ENCODE results near the gene GTF3A.

Gene GTF3A

DNA sequence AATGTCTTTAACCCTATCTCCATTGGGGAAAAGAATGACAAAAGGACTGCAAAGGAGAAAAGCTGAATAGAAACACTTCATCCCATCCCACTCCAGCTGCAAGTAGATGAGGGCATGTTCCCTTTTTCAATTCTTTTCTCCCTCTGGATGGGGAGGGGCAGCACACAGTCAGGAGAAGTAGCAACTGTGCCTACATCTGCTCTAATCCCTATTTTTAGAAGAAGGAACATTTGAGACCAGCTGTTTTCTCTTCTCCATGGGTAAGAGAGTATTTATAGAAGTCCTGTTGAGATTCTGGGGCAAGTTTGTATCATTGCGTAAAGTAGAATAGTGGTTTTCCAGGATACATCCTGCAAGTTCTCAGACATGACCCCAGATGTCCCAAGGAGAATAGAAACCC is 9.3 kb upstream of the GTF3A start:
- no peaks in the 10 kb centered on the region for H3K36me3 ChIP-seq (ENCODE audit: insufficient read depth, low read length)
- H2AFZ ChIP-seq (ENCODE audit: low read depth, low read length): no peak overlapping the region
- H3K27me3 ChIP-seq (ENCODE audit: insufficient read depth, low read length): peaks cover 20% of the 10 kb centered on the region
- H3K4me1 ChIP-seq (ENCODE audit: insufficient read depth, low read length): no peaks in the 10 kb centered on the region
- H3K4me3 ChIP-seq (ENCODE audit: low read length): no peak overlapping the region
- H3K9me3 ChIP-seq (ENCODE audit: low read length): no peaks in the 10 kb centered on the region

GRCh38 chr13:27419328-27419727 is 5.1 kb upstream of the GTF3A start:
- Histone ChIP-seq H3K4me1 (ENCODE audit: insufficient read depth, low read length) (peaks cover 4% of the 10 kb centered on the region), H3K27me3 (ENCODE audit: insufficient read depth, low read length) (peaks cover 25% of the 10 kb centered on the region), H2AFZ (ENCODE audit: low read depth, low read length) (no peak overlapping the region), H3K9me3 (ENCODE audit: low read length) (no peaks in the 10 kb centered on the region), H3K4me3 (ENCODE audit: low read length) (no peak overlapping the region), H3K36me3 (ENCODE audit: insufficient read depth, low read length) (no peaks in the 10 kb centered on the region)

GRCh38 chr13:27421101-27421871 is 3.1 kb upstream of the GTF3A start:
- no peak overlapping the region for H3K4me3 ChIP-seq (ENCODE audit: low read length)
- H3K27me3 ChIP-seq (ENCODE audit: insufficient read depth, low read length): peaks cover 13% of the 10 kb centered on the region
- no peaks in the 10 kb centered on the region for H3K9me3 ChIP-seq (ENCODE audit: low read length)
- H2AFZ ChIP-seq (ENCODE audit: low read depth, low read length): no peak overlapping the region
- H3K36me3 ChIP-seq (ENCODE audit: insufficient read depth, low read length): no peaks in the 10 kb centered on the region
- peaks cover 19% of the 10 kb centered on the region for H3K4me1 ChIP-seq (ENCODE audit: insufficient read depth, low read length)

- no peaks in the 10 kb centered on the region for H3K9me3 ChIP-seq (ENCODE audit: low read length)
- no peak overlapping the region for H2AFZ ChIP-seq (ENCODE audit: low read depth, low read length)
- no peak overlapping the region for H3K4me3 ChIP-seq (ENCODE audit: low read length)
- peaks cover 11% of the 10 kb centered on the region for H3K36me3 ChIP-seq (ENCODE audit: insufficient read depth, low read length)
- H3K27me3 ChIP-seq (ENCODE audit: insufficient read depth, low read length): peaks cover 8% of the 10 kb centered on the region
- H3K4me1 ChIP-seq (ENCODE audit: insufficient read depth, low read length): peaks cover 24% of the 10 kb centered on the region
These were observed 1.1 kb upstream of the GTF3A start for GRCh38 chr13:27423333-27423732.

GRCh38 chr13:27425158-27425917 is 919 bp downstream of the GTF3A start:
- Histone ChIP-seq H2AFZ (ENCODE audit: low read depth, low read length) (peak overlapping the region; percentile 69), H3K4me1 (ENCODE audit: insufficient read depth, low read length) (peaks cover 24% of the 10 kb centered on the region), H3K36me3 (ENCODE audit: insufficient read depth, low read length) (peaks cover 30% of the 10 kb centered on the region), H3K9me3 (ENCODE audit: low read length) (no peaks in the 10 kb centered on the region), H3K27me3 (ENCODE audit: insufficient read depth, low read length) (peaks cover 5% of the 10 kb centered on the region), H3K4me3 (ENCODE audit: low read length) (peak overlapping the region; percentile 78)

DNA sequence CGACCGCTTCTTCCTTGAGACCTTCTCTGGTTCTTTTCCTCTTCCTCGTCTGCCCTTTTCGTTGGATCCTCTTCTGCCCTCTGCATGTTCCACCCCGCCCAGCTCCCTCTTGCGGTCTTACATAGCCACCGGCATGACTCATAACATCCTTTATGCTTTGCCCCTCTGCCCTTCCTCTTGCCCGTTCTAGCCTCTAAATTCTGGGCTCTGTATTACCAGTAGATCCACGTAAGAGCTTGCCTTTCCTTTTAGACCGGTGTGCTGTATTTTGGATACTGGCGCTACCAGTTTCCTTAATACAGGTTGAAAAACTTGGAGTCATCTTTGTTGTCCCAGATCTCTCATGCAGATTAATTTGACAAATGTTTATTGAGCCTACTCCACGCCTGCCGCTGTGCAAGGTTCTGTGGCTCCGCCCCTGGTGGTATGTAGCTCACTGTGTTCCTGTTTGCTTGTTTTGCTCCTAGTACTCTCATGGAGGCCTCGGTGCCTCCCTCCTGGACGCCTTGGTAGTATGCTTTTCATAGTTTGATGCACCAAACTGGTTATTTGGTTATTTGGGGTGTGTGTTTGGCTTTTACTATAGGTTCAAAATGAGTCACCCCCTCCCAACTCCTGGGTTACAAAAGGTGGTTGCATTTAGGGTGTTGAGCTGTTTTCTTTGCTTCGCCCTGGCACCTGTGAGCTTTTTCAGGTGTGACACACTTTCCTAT is 1.7 kb downstream of the GTF3A start:
- Histone ChIP-seq H3K36me3 (ENCODE audit: insufficient read depth, low read length) (peaks cover 36% of the 10 kb centered on the region), H3K9me3 (ENCODE audit: low read length) (no peaks in the 10 kb centered on the region), H3K4me3 (ENCODE audit: low read length) (peak overlapping the region; percentile 78), H3K4me1 (ENCODE audit: insufficient read depth, low read length) (peaks cover 24% of the 10 kb centered on the region), H2AFZ (ENCODE audit: low read depth, low read length) (no peak overlapping the region), H3K27me3 (ENCODE audit: insufficient read depth, low read length) (no peaks in the 10 kb centered on the region)

DNA sequence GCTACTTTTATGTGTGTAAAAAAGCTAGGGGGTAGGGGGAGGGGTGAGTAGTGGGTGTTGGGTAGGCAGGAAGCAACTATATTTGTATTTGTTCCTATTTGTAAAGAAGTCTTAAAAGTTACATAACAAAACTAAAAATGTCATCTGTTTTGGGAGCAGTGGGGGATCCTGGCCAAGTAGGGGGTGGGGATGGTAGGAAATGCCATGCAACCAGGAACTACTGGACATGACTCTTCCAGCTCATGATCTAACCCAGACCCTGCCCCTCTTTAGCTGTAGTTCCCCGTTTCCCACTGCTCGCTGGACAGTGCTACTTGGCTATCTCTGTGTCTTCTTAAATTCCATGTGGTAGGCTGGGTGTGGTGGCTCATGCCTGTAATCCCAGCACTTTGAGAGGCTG is 3.2 kb downstream of the GTF3A start:
- Histone ChIP-seq H3K27me3 (ENCODE audit: insufficient read depth, low read length) (no peaks in the 10 kb centered on the region), H3K4me1 (ENCODE audit: insufficient read depth, low read length) (peaks cover 24% of the 10 kb centered on the region), H3K9me3 (ENCODE audit: low read length) (no peaks in the 10 kb centered on the region), H2AFZ (ENCODE audit: low read depth, low read length) (no peak overlapping the region), H3K4me3 (ENCODE audit: low read length) (no peak overlapping the region), H3K36me3 (ENCODE audit: insufficient read depth, low read length) (peaks cover 42% of the 10 kb centered on the region)

DNA sequence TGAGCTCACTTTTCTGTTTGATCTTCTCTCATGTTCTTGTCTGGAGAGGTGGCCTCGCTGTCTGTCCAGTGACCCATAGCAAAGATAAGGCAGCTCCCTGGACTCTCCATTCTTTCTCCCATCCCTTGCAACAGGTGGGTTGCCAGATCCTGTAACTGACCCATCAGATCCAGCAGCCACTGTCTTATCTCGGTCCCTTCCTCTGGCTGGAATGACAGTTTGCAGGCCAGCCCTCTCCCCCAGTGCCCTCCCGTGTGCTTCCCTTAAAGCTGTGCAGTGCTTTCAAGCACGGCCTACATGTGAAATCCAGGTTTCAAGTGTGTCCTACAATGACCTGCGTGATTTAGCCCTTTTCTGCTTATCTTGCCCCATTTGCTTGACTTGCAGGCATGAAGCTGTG is 3.7 kb downstream of the GTF3A start:
- H2AFZ ChIP-seq (ENCODE audit: low read depth, low read length): no peak overlapping the region
- H3K4me3 ChIP-seq (ENCODE audit: low read length): no peak overlapping the region
- H3K27me3 ChIP-seq (ENCODE audit: insufficient read depth, low read length): no peaks in the 10 kb centered on the region
- no peaks in the 10 kb centered on the region for H3K9me3 ChIP-seq (ENCODE audit: low read length)
- peaks cover 24% of the 10 kb centered on the region for H3K4me1 ChIP-seq (ENCODE audit: insufficient read depth, low read length)
- peaks cover 47% of the 10 kb centered on the region for H3K36me3 ChIP-seq (ENCODE audit: insufficient read depth, low read length)

GRCh38 chr13:27432180-27432579 is 7.8 kb downstream of the GTF3A start:
- H3K27me3 ChIP-seq (ENCODE audit: insufficient read depth, low read length): no peaks in the 10 kb centered on the region
- H3K4me1 ChIP-seq (ENCODE audit: insufficient read depth, low read length): no peaks in the 10 kb centered on the region
- no peak overlapping the region for H2AFZ ChIP-seq (ENCODE audit: low read depth, low read length)
- no peaks in the 10 kb centered on the region for H3K9me3 ChIP-seq (ENCODE audit: low read length)
- peaks cover 79% of the 10 kb centered on the region for H3K36me3 ChIP-seq (ENCODE audit: insufficient read depth, low read length)
- no peak overlapping the region for H3K4me3 ChIP-seq (ENCODE audit: low read length)

DNA sequence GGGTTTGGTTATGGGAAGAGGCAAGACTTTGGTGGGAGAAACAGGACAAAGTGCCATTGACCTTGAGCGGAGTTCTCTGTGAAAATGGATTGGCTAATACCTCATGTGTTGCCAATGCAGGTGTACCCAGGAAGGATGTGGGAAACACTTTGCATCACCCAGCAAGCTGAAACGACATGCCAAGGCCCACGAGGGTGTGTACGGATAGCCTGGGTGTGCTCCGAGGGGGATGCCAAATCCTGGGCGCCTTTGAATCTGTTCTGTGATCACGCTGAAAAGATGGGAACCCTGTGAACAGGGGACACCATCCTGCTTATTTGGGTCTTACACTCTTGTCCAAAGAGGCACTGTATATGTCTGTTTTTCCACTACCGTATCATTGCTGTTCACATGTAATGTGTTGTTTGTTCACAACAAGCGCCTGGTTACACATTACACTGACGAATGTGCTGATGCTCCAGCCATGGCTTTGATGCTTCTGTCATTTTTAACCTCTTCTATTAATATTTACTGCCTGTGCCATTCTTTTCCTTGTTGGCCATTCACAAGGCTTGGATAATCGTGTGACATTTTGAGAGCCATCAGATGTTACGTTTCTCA is 8.3 kb downstream of the GTF3A start:
- no peaks in the 10 kb centered on the region for H3K4me1 ChIP-seq (ENCODE audit: insufficient read depth, low read length)
- H3K4me3 ChIP-seq (ENCODE audit: low read length): no peak overlapping the region
- H2AFZ ChIP-seq (ENCODE audit: low read depth, low read length): no peak overlapping the region
- H3K9me3 ChIP-seq (ENCODE audit: low read length): no peaks in the 10 kb centered on the region
- no peaks in the 10 kb centered on the region for H3K27me3 ChIP-seq (ENCODE audit: insufficient read depth, low read length)
- H3K36me3 ChIP-seq (ENCODE audit: insufficient read depth, low read length): peaks cover 75% of the 10 kb centered on the region

DNA sequence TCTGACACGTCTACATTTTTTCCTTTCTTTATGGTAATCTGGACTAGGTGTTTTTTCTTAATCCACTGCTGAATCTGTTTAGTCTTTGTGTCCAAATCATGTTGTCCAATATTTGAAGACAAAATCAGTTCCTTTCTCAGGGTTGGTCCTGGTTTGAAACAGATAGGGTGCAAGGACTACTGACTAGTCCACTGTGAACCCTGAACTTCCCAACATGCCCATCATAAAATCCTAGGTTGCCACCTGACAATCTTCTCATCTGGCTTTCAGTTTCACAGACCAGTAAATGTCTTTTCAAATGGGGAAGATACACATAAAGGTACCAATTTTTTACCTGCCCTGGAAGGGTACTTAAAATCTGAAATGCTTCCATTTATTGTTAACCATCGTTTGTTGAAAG is 12.7 kb downstream of the GTF3A start:
- Histone ChIP-seq H3K4me3 (ENCODE audit: low read length) (no peak overlapping the region), H2AFZ (ENCODE audit: low read depth, low read length) (no peak overlapping the region), H3K27me3 (ENCODE audit: insufficient read depth, low read length) (no peaks in the 10 kb centered on the region), H3K9me3 (ENCODE audit: low read length) (no peaks in the 10 kb centered on the region), H3K36me3 (ENCODE audit: insufficient read depth, low read length) (peaks cover 55% of the 10 kb centered on the region), H3K4me1 (ENCODE audit: insufficient read depth, low read length) (no peaks in the 10 kb centered on the region)

- Histone ChIP-seq H3K4me1 (ENCODE audit: insufficient read depth, low read length) (no peaks in the 10 kb centered on the region), H3K9me3 (ENCODE audit: low read length) (no peaks in the 10 kb centered on the region), H3K27me3 (ENCODE audit: insufficient read depth, low read length) (no peaks in the 10 kb centered on the region), H3K36me3 (ENCODE audit: insufficient read depth, low read length) (peaks cover 31% of the 10 kb centered on the region), H3K4me3 (ENCODE audit: low read length) (no peak overlapping the region), H2AFZ (ENCODE audit: low read depth, low read length) (no peak overlapping the region)
These were observed 16.0 kb downstream of the GTF3A start for GRCh38 chr13:27440408-27440807.
